SK-N-SH (cell line): ENCODE data around the gene GNAZ. TPM values are rescaled to one million over a fixed set of nuclear protein-coding genes. Genes with fewer than 3 reads are reported as not detected.

Experiments used
- CTCF ChIA-PET: fragments of 300-600, 350-600 bp; formaldehyde crosslinking; extraction: SDS; loops from one replicate; lab custom pipeline; 2021; lab: Yijun Ruan, JAX
- POLR2A ChIA-PET: fragments of 350-600 bp; sonication (Branson Sonifier 250); formaldehyde crosslinking; extraction: SDS; loops from one replicate; lab custom pipeline; 2020; ENCODE audit warnings: antibody characterized with exemption, inconsistent platforms; lab: Yijun Ruan, JAX
- DNase-seq: peaks from one replicate; pipeline ENCODE4 v3.0.0; 2012
- H2AFZ ChIP-seq: fragments of 200-600 bp; sonication (generic); 2 replicates; pipeline ENCODE4 v1.8.1; 2016; ENCODE audit warnings: antibody characterized with exemption, mild to moderate bottlenecking, low read depth
- H3F3A ChIP-seq: fragments of 200-600 bp; sonication (generic); replicated peaks from 2 replicates; pipeline ENCODE3; 2016; ENCODE audit warnings: antibody characterized with exemption, mild to moderate bottlenecking; ENCODE audit not compliant: insufficient read depth
- H3K27ac ChIP-seq, 2 experiments: fragments of 200-500 bp in 1 of 2; fragments of 200-600 bp in 1 of 2; sonication (Bioruptor generic) in 1 of 2; sonication (generic), shearing (Covaris generic) in 1 of 2; 2 replicates each; pipeline versions ENCODE4 v1.5.1 to v1.6.1; 2014 to 2016; ENCODE audit warnings: low read depth in 2 of 2, inconsistent platforms in 1 of 2, low read length in 1 of 2, mild to moderate bottlenecking in 1 of 2, mixed read lengths in 1 of 2
- H3K27me3 ChIP-seq: fragments of 200-600 bp; sonication (generic), shearing (Covaris generic); 2 replicates; pipeline ENCODE4 v1.6.1; 2016; ENCODE audit warnings: mixed run types; ENCODE audit not compliant: insufficient read depth
- H3K36me3 ChIP-seq, 2 experiments: fragments of 200-500 bp in 1 of 2; fragments of 200-600 bp in 1 of 2; sonication (Bioruptor generic) in 1 of 2; sonication (generic) in 1 of 2; replicated peaks in 1 of 2; 2 replicates each; pipeline versions ENCODE3 to v1.5.1; 2014 to 2016; ENCODE audit warnings: low read length in 1 of 2, mild to moderate bottlenecking in 1 of 2; ENCODE audit not compliant: insufficient read depth in 2 of 2, control insufficient read depth in 1 of 2
- H3K4me1 ChIP-seq, 2 experiments: fragments of 200-500 bp in 1 of 2; fragments of 200-600 bp in 1 of 2; sonication (Bioruptor generic) in 1 of 2; sonication (generic), shearing (Covaris generic) in 1 of 2; 2 replicates each; pipeline versions ENCODE4 v1.5.1 to v1.6.1; 2014 to 2016; ENCODE audit warnings: low read depth in 1 of 2, low read length in 1 of 2, mixed run types in 1 of 2; ENCODE audit not compliant: insufficient read depth in 2 of 2, control insufficient read depth in 1 of 2
- H3K4me2 ChIP-seq: fragments of 200-600 bp; sonication (generic), shearing (Covaris generic); 2 replicates; pipeline ENCODE4 v1.6.1; 2017; ENCODE audit warnings: mixed run types
- H3K4me3 ChIP-seq, 2 experiments: fragments of 200-500 bp in 1 of 2; fragments of 200-600 bp in 1 of 2; sonication (Bioruptor generic) in 1 of 2; sonication (generic), shearing (Covaris generic) in 1 of 2; 2 replicates each; pipeline versions ENCODE4 v1.5.1 to v1.8.1; 2014 to 2016; ENCODE audit warnings: low read depth in 2 of 2, inconsistent platforms in 1 of 2, low read length in 1 of 2, mild to moderate bottlenecking in 1 of 2, mixed read lengths in 1 of 2, moderate library complexity in 1 of 2
- H3K79me2 ChIP-seq: fragments of 200-600 bp; sonication (generic); 2 replicates; pipeline ENCODE4 v1.8.1; 2017; ENCODE audit warnings: mild to moderate bottlenecking; ENCODE audit not compliant: insufficient read depth
- H3K9ac ChIP-seq: fragments of 200-600 bp; sonication (generic); 2 replicates; pipeline ENCODE4 v1.6.1; 2017; ENCODE audit warnings: mixed run types
- H3K9me2 ChIP-seq: fragments of 200-600 bp; sonication (generic); 2 replicates; pipeline ENCODE4 v1.6.1; 2017; ENCODE audit warnings: mixed run types
- H3K9me3 ChIP-seq: fragments of 200-600 bp; sonication (generic); 2 replicates; pipeline ENCODE4 v1.6.1; 2017; ENCODE audit warnings: mixed run types, mild to moderate bottlenecking, moderate library complexity
- H4K20me1 ChIP-seq: fragments of 200-600 bp; sonication (generic); 2 replicates; pipeline ENCODE4 v1.6.1; 2017; ENCODE audit warnings: mild to moderate bottlenecking, mixed run types; ENCODE audit not compliant: insufficient read depth
- CHD2 ChIP-seq: fragments of 150-350 bp; IDR thresholded peaks from 2 replicates; pipeline ENCODE4 v1.6.1; 2018; ENCODE audit warnings: low read length; ENCODE audit not compliant: partially characterized antibody
- EP300 ChIP-seq, 2 experiments: IDR thresholded peaks; 2 replicates each; pipeline versions ENCODE4 v1.4.0 to v1.6.1; 2012; ENCODE audit warnings: borderline replicate concordance in 1 of 2, low read depth in 1 of 2, low read length in 1 of 2
- EZH2phosphoT487 ChIP-seq: fragments of 200-600 bp; sonication (generic); IDR thresholded peaks from 2 replicates; pipeline ENCODE4 v1.6.1; 2017; ENCODE audit warnings: low read depth, mixed run types, mild to moderate bottlenecking, antibody characterized with exemption, moderate library complexity, borderline replicate concordance
- FOXM1 ChIP-seq: IDR thresholded peaks from 2 replicates; pipeline ENCODE4 v1.4.0; 2012; ENCODE audit warnings: low read depth, mild to moderate bottlenecking
- GATA2 ChIP-seq: sonication (generic); formaldehyde crosslinking; IDR thresholded peaks from 2 replicates; pipeline ENCODE4 v1.5.0; 2020; ENCODE audit warnings: mild to moderate bottlenecking, missing genetic modification reagents
- POLR2AphosphoS5 ChIP-seq: IDR thresholded peaks from 2 replicates; pipeline ENCODE4 v1.6.1; 2012; ENCODE audit warnings: low read depth, low read length
- RAD21 ChIP-seq: IDR thresholded peaks from 2 replicates; pipeline ENCODE4 v1.6.1; 2012; ENCODE audit warnings: mild to moderate bottlenecking, low read length
- RFX5 ChIP-seq: IDR thresholded peaks from 2 replicates; pipeline ENCODE4 v1.6.1; 2012; ENCODE audit warnings: mild to moderate bottlenecking, improper control_type of control experiment, low read length
- SIN3A ChIP-seq: IDR thresholded peaks from 2 replicates; pipeline ENCODE4 v1.6.1; 2012; ENCODE audit warnings: low read depth, mild to moderate bottlenecking, low read length, moderate library complexity, borderline replicate concordance
- SMC3 ChIP-seq: IDR thresholded peaks from 2 replicates; pipeline ENCODE4 v1.6.1; 2012; ENCODE audit warnings: low read depth, low read length, improper control_type of control experiment
- TCF12 ChIP-seq: IDR thresholded peaks from 2 replicates; pipeline ENCODE4 v1.4.0; 2012
- YY1 ChIP-seq: IDR thresholded peaks from 2 replicates; pipeline ENCODE4 v1.4.0; 2012; ENCODE audit warnings: low read depth, mild to moderate bottlenecking
- WGBS: methylation state at CpG from one replicate; pipeline ENCODE4 v1.1.6; 2017; ENCODE audit warnings: low lambda C conversion rate; 5-methylcytosine and 5-hydroxymethylcytosine counted together
- polyA plus RNA-seq, 3 experiments: library from polyadenylated mRNA; depleted of rRNA; stranded (reverse); fragments of >200 nt; gene quantifications; 2 replicates each; pipeline ENCODE4 v1.2.3, GENCODE V29; 2012
- TF ChIP-seq, protein P1 (sequence below): fragments of 200-600 bp; sonication (generic); IDR thresholded peaks from 2 replicates; pipeline ENCODE4 v1.6.1; 2017; ENCODE audit warnings: antibody characterized with exemption, mild to moderate bottlenecking, moderate library complexity
- TF ChIP-seq, protein P2 (sequence below): IDR thresholded peaks from 2 replicates; pipeline ENCODE4 v1.4.0; 2012; ENCODE audit warnings: low read depth
- TF ChIP-seq, protein P3 (sequence below): fragments of 150-350 bp; IDR thresholded peaks from 2 replicates; pipeline ENCODE4 v1.6.1; 2017; ENCODE audit warnings: antibody characterized with exemption, low read length, low read depth, borderline replicate concordance
- TF ChIP-seq, protein P4 (sequence below): IDR thresholded peaks from 2 replicates; pipeline ENCODE4; 2012
- TF ChIP-seq, protein P5 (sequence below): fragments of 150-350 bp; IDR thresholded peaks from 2 replicates; pipeline ENCODE4 v1.6.1; 2016; ENCODE audit warnings: mild to moderate bottlenecking, low read depth, low read length

GNAZ gene
- polyA plus RNA-seq, 1 of the 3 experiments (the other 2 are of a cell fraction): 6.5 TPM

DNA sequence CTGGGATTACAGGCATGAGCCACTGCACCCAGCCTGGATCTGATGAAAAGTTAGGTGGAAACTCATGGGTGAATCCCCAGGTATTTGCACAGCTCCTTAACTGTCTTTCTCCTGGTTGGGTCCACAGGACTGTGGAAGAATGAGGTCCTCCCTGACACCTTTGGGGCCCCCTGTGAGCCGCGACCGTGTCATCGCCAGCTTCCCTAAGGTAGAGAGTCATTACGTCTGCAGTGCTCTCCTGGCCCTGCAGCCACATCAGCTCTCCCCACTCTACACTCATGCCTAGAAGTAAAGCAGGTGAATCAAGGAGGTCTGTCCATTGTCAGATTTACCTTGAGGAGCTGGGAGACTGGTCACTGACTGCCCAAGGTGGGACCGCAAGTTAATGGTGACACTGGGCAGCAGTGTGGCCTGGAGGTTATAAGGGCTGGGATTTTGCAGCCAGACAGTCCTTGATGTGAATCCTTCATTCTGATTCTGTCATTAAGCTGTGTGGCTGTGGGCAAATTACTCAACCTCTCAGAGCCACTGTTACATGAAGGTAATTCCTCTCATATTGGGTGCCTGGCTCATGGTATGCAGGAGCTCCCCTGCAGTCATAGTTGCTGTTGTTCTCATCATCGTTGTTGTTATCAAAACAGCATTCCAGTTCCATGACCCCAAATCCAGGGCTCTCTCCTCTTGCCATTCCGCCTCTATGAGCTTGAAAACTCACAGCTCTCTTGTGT lies 76.3 kb downstream of the GNAZ start (continued):
- TF ChIP-seq SIN3A (no peak), FOXM1 (no peak)

DNA sequence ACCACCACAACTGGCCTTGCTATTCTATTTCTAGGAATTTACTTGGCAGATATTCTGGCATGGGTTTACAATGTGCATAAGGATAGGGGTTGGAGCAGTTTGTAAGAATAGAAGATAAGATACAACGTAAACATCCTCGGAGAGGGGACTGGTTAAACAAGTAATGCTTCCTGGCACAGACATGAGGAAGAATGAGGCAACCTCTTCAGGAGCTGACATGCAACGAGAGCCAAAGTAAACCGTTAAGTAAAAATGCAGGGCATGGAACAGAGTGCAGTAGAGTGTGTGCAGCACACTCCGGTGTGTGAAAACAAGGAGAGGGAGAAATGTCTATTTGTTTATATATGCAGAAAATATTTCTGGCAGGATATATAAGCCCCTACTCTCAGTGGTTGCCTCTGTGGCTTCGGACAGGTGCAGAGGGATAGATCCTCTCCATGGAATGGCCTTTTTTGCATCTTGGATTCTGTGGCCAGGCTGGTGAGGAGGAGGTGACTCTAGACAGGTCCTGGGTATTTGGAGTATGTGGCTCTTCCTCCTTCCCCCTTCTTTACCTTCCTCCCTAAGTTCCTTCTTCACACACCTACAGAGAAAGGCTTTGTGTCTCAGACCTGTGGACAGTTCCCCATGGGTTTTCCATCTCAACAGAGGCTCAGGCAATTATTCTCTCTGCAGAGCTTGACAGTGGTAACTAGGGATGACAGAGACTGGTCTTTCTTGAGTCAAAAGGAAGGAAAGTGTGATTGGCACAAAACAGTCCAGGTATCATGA lies 77.5 kb downstream of the GNAZ start:
- WGBS: 87% methylated on average over 6 of the region's 6 CpGs
- H3K4me1 ChIP-seq: peaks cover 0 to 10% of the 10 kb centered on the region in 2 experiments; a peak in 1 of 4 replicates
- DNase-seq: no peak

DNA sequence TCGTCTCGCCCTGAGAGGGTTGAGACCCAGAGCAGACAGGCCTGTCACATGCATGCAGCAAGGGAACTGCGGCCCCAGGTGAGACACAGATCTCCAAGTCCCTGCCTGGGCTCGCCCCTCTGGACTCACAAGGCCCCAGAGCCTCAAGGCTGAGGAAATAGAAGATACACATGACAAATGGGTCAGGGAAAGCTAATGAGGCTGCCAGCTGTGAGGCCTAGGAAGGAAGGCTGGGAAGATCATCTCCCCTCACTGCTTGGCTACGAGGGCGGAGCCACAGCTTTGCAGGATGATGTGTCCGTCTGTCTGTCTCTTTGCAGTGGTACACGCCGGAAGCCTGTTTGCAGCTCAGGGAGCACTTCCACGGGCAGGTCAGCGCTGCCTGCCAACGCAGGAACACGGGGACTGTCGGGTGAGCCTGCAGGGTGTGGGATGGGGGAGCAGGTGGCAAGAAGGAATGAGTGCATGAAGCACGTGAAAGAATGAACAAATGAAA lies 79.5 kb downstream of the GNAZ start:
- WGBS: 94% methylated on average over 11 of the region's 15 CpGs
- CTCF ChIA-PET: interaction anchor here (0.6 to 2.5 kb wide), 4 partner anchors 22 to 438 kb away, joined by 3 to 10 read pairs (median 4); no protein-coding TSS in a partner anchor
- TF ChIP-seq SIN3A: no peak
- TF ChIP-seq RFX5: no peak
- TF ChIP-seq EP300 (IDR thresholded peaks at IDR 0.05; ENCODE audit: borderline replicate concordance in 1 of 2, low read depth in 1 of 2, low read length in 1 of 2): no peak
- TF ChIP-seq, protein P1, sequence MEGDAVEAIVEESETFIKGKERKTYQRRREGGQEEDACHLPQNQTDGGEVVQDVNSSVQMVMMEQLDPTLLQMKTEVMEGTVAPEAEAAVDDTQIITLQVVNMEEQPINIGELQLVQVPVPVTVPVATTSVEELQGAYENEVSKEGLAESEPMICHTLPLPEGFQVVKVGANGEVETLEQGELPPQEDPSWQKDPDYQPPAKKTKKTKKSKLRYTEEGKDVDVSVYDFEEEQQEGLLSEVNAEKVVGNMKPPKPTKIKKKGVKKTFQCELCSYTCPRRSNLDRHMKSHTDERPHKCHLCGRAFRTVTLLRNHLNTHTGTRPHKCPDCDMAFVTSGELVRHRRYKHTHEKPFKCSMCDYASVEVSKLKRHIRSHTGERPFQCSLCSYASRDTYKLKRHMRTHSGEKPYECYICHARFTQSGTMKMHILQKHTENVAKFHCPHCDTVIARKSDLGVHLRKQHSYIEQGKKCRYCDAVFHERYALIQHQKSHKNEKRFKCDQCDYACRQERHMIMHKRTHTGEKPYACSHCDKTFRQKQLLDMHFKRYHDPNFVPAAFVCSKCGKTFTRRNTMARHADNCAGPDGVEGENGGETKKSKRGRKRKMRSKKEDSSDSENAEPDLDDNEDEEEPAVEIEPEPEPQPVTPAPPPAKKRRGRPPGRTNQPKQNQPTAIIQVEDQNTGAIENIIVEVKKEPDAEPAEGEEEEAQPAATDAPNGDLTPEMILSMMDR: no peak
- TF ChIP-seq EZH2phosphoT487: no peak
- TF ChIP-seq TCF12: no peak
- no peak for TF ChIP-seq GATA2 (CRISPR knock-in tag)
- TF ChIP-seq CHD2: no peak
- TF ChIP-seq, protein P2, sequence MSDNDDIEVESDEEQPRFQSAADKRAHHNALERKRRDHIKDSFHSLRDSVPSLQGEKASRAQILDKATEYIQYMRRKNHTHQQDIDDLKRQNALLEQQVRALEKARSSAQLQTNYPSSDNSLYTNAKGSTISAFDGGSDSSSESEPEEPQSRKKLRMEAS: no peak
- TF ChIP-seq, protein P3, sequence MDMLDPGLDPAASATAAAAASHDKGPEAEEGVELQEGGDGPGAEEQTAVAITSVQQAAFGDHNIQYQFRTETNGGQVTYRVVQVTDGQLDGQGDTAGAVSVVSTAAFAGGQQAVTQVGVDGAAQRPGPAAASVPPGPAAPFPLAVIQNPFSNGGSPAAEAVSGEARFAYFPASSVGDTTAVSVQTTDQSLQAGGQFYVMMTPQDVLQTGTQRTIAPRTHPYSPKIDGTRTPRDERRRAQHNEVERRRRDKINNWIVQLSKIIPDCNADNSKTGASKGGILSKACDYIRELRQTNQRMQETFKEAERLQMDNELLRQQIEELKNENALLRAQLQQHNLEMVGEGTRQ: no peak

More for the DNA sequence above, 77.5 kb downstream of the GNAZ start:
- ChIA-PET CTCF (interaction anchor here (1.2 to 2.5 kb wide), 5 partner anchors 10 to 264 kb away, joined by 3 to 10 read pairs (median 4); no protein-coding TSS in a partner anchor), POLR2A (no interaction called here)
- Histone ChIP-seq H3K27me3 (no peaks in the 10 kb centered on the region), H3K9ac (no peak overlapping the region), H3K36me3 (peaks cover 0 to 14% of the 10 kb centered on the region in 2 experiments), H3K4me3 (no peak overlapping the region), H3K9me2 (no peaks in the 10 kb centered on the region), H3K4me2 (no peak overlapping the region), H2AFZ (no peak overlapping the region), H3K9me3 (no peaks in the 10 kb centered on the region), H3K79me2 (peaks cover 4% of the 10 kb centered on the region; the same call in 1 of the 2 replicates), H3F3A (no peaks in the 10 kb centered on the region), H4K20me1 (no peaks in the 10 kb centered on the region), H3K27ac (no peak overlapping the region)
- TF ChIP-seq EZH2phosphoT487 (no peak), SMC3 (no peak), RFX5 (no peak), YY1 (no peak), POLR2AphosphoS5 (no peak), RAD21 (no peak)
- TF ChIP-seq, protein P4, sequence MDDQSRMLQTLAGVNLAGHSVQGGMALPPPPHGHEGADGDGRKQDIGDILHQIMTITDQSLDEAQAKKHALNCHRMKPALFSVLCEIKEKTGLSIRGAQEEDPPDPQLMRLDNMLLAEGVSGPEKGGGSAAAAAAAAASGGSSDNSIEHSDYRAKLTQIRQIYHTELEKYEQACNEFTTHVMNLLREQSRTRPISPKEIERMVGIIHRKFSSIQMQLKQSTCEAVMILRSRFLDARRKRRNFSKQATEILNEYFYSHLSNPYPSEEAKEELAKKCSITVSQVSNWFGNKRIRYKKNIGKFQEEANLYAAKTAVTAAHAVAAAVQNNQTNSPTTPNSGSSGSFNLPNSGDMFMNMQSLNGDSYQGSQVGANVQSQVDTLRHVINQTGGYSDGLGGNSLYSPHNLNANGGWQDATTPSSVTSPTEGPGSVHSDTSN: no peak
- TF ChIP-seq, protein P5, sequence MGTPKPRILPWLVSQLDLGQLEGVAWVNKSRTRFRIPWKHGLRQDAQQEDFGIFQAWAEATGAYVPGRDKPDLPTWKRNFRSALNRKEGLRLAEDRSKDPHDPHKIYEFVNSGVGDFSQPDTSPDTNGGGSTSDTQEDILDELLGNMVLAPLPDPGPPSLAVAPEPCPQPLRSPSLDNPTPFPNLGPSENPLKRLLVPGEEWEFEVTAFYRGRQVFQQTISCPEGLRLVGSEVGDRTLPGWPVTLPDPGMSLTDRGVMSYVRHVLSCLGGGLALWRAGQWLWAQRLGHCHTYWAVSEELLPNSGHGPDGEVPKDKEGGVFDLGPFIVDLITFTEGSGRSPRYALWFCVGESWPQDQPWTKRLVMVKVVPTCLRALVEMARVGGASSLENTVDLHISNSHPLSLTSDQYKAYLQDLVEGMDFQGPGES: no peak

More for the DNA sequence above, 79.5 kb downstream of the GNAZ start:
- H4K20me1 ChIP-seq: no peaks in the 10 kb centered on the region
- no peak overlapping the region for H3K4me2 ChIP-seq
- no peak overlapping the region for H2AFZ ChIP-seq
- no peak overlapping the region for H3K9ac ChIP-seq
- H3K4me1 ChIP-seq: peaks cover 0 to 8% of the 10 kb centered on the region in 2 experiments; a peak in 1 of 4 replicates
- H3K36me3 ChIP-seq: peaks cover 0 to 17% of the 10 kb centered on the region in 2 experiments
- H3K9me3 ChIP-seq: no peaks in the 10 kb centered on the region
- no peaks in the 10 kb centered on the region for H3K27me3 ChIP-seq
- POLR2A ChIA-PET: no interaction called here
- H3K79me2 ChIP-seq: peaks cover 4% of the 10 kb centered on the region; the same call in 1 of the 2 replicates
- no peak for DNase-seq
- H3K27ac ChIP-seq: no peak overlapping the region
- no peak overlapping the region for H3K4me3 ChIP-seq
- H3F3A ChIP-seq: no peaks in the 10 kb centered on the region
- no peaks in the 10 kb centered on the region for H3K9me2 ChIP-seq
